ENCODE data around the gene ALX3.

- TF ChIP-seq POLR2A (IDR thresholded peaks at IDR 0.05; ENCODE audit: low read length) (no peak), GATA1 (IDR thresholded peaks at IDR 0.05; ENCODE audit: low read depth, low read length) (no peak)
These were observed 42.2 kb upstream of the ALX3 start for GRCh38 chr1:110112656-110113055.
